GM21423 (cell line): ENCODE data around the gene SPINK1.
"Not testable (repeated sequence)": the region's sequence is repeated elsewhere in the genome, so short reads cannot be mapped to it uniquely, and the experiment has no call there.

Source experiments
- ATAC-seq: cut with Tn5 transposase; IDR thresholded peaks from one replicate; pipeline ENCODE4 v1.9.1; 2021; ENCODE audit warnings: mild to moderate bottlenecking, moderate library complexity; ENCODE audit not compliant: unreplicated experiment

The SPINK1 gene

GRCh38 chr5:147854894-147855773, 23.7 kb upstream of the SPINK1 start:
- ATAC-seq: no peak

GRCh38 chr5:147854331-147854730, 22.9 kb upstream of the SPINK1 start:
- ATAC-seq: no peak

- no peak for ATAC-seq
These were observed 22.0 kb upstream of the SPINK1 start for GRCh38 chr5:147853372-147853987.

GRCh38 chr5:147852365-147852764, 20.9 kb upstream of the SPINK1 start:
- ATAC-seq: no peak

GRCh38 chr5:147851578-147851977, 20.1 kb upstream of the SPINK1 start:
- ATAC-seq: no peak

GRCh38 chr5:147849226-147849625, 17.8 kb upstream of the SPINK1 start:
- ATAC-seq: no peak

- no peak for ATAC-seq
These were observed 14.1 kb upstream of the SPINK1 start for GRCh38 chr5:147845618-147846017.

GRCh38 chr5:147844846-147845245, 13.4 kb upstream of the SPINK1 start:
- no peak for ATAC-seq

- no peak for ATAC-seq
These were observed 11.4 kb upstream of the SPINK1 start for GRCh38 chr5:147842869-147843268.

- no peak for ATAC-seq
These were observed 5.0 kb upstream of the SPINK1 start for GRCh38 chr5:147836439-147836838.

- no peak for ATAC-seq
These were observed 3.9 kb upstream of the SPINK1 start for GRCh38 chr5:147835386-147835798.

- no peak for ATAC-seq
These were observed 1.1 kb upstream of the SPINK1 start for GRCh38 chr5:147832541-147832940.

- ATAC-seq: no peak
These were observed 1.4 kb downstream of the SPINK1 start for GRCh38 chr5:147830035-147830434.

- ATAC-seq: not testable (repeated sequence)
These were observed 4.5 kb downstream of the SPINK1 start for GRCh38 chr5:147827017-147827416.

GRCh38 chr5:147826361-147826760, 5.1 kb downstream of the SPINK1 start:
- no peak for ATAC-seq

- peak; percentile 94 for ATAC-seq
These were observed 8.6 kb downstream of the SPINK1 start for GRCh38 chr5:147822686-147823491.

GRCh38 chr5:147822222-147822621, 9.2 kb downstream of the SPINK1 start:
- ATAC-seq: not testable (repeated sequence)

GRCh38 chr5:147821766-147822165, 9.7 kb downstream of the SPINK1 start:
- no peak for ATAC-seq

- ATAC-seq: no peak
These were observed 12.2 kb downstream of the SPINK1 start for GRCh38 chr5:147819261-147819770.

- ATAC-seq: no peak
These were observed 13.2 kb downstream of the SPINK1 start for GRCh38 chr5:147818290-147818689.

GRCh38 chr5:147813696-147814095, 17.8 kb downstream of the SPINK1 start:
- ATAC-seq: no peak
